Right lobe of liver (tissue), 6 donors: ENCODE measurements around the gene LIPE. TPM values are rescaled to one million over a fixed set of nuclear protein-coding genes. Genes with fewer than 3 reads are reported as not detected.

ENCODE experiments used
- ATAC-seq, 4 donors: fragments of 200-7000 bp; cut with Tn5 transposase; one replicate each; pipeline ENCODE4 v1.9.1; 2020; ENCODE audit warnings: mild to moderate bottlenecking in 4 of 4, moderate library complexity in 4 of 4
- DNase-seq, 3 donors: peaks; one replicate each; pipeline ENCODE4 v3.0.0-alpha.2; 2020
- H3K27ac ChIP-seq, 3 donors: fragments of 200-600 bp; one replicate each; pipeline ENCODE4 v1.8.0; 2022
- H3K27me3 ChIP-seq, 2 donors: fragments of 200-600 bp; one replicate each; pipeline ENCODE4 v1.8.0; 2022
- H3K36me3 ChIP-seq, 4 donors: fragments of 200-600 bp; sonication (generic) in 1 of 4; one replicate each; pipeline versions ENCODE4 v1.5.1 to v1.8.0; 2017 to 2022; ENCODE audit warnings: control low read depth in 1 of 4
- H3K4me1 ChIP-seq, 4 donors: fragments of 200-600 bp; sonication (generic) in 1 of 4; one replicate each; pipeline versions ENCODE4 v1.5.1 to v1.8.0; 2017 to 2022; ENCODE audit warnings: control low read depth in 1 of 4
- H3K4me3 ChIP-seq, 3 donors: fragments of 200-600 bp; one replicate each; pipeline ENCODE4 v1.8.0; 2022
- H3K9me3 ChIP-seq, 4 donors: fragments of 200-600 bp; sonication (generic) in 1 of 4; one replicate each; pipeline versions ENCODE4 v1.5.1 to v1.8.0; 2017 to 2022; ENCODE audit warnings: control low read depth in 1 of 4
- POLR2A ChIP-seq: fragments of 450-650 bp; IDR thresholded peaks from one replicate; pipeline ENCODE4 v1.6.1; 2017; ENCODE audit warnings: antibody characterized with exemption, mild to moderate bottlenecking
- WGBS: methylation state at CpG from one replicate; pipeline ENCODE4 v1.1.6; 2018; ENCODE audit warnings: low coverage, low lambda C conversion rate; ENCODE audit not compliant: insufficient coverage; ENCODE audit errors: missing lambda C conversion rate; 5-methylcytosine and 5-hydroxymethylcytosine counted together
- intact Hi-C, 2 donors: fragments of 100-400 bp; cut with DNase I; formaldehyde crosslinking; loops; one replicate each; pipeline versions ENCODE4 v1.11.2 to v1.14.1; 2022
- total RNA-seq, 6 experiments: library from RNA; depleted of rRNA in 2 of 6; stranded (reverse); fragments of >200 nt in 2 of 6; fragmentation: NEBNext Ultra II Directional in 3 of 6; extraction: Animal tissue kit (Norgen Biotek cat#: 25700) in 3 of 6; gene quantifications; one replicate each; pipeline versions ENCODE4 v1.1.0 to v1.2.4, GENCODE V29; 2016 to 2023
- TF ChIP-seq, protein P1 (sequence below), 4 donors: fragments of 200-600 bp in 3 of 4; fragments of 450-650 bp in 1 of 4; IDR thresholded peaks; one replicate each; pipeline versions ENCODE4 v1.5.1 to v1.8.0; 2016 to 2022; ENCODE audit warnings: antibody characterized with exemption in 4 of 4, mild to moderate bottlenecking in 2 of 4
- donor health status: DM: no; HTN: yes; CAD: no.
- donor health status: DM: no; HTN: no; CAD: no.
- donor health status: DM: no; HTN: no; CAD: no.
- donor health status: DM: no; HTN: yes; CAD: no.
- donor health status: DM: no; HTN: yes; CAD: no.

Gene LIPE
- total RNA-seq, 6 experiments from 2014 or later, result 0.87 to 2.5 (median 1.8) TPM

DNA sequence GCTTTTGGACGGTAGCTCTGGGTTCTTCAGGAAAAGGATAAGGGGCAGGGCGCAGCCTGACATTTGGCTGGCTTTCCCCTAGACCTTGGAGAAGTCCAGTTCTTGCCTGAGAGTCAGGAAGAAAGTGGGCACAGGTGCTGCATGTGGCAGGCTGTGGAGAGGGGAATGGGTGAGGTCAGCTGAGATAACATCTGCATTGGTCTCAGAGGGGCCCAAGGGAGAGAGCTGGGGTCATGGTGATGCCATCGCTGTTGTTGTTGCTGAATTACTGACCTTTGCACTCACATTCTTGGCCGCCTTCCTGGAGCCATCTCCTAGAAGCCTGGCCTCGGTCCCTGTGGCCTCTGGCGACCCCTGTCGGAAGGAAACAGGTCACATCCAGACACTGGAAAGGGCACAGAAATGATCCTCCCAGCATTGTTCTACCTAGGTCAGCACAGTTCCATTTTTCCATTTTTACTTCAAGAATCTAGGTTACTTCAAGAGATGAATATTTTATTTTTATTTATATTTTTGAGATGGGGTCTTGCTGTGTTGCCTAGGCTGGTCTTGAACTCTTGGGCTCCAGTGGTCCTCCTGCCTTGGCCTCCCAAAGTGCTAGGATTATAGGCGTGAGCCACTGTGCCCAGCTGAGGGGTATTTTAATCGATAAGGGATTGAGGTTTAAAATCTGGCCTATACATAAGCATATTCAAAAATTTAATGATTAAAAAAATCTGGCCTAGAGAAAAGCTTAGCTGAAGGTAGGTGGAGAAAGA is 6.5 kb upstream of the LIPE start:
- H3K27me3 ChIP-seq, result no peaks in the 10 kb centered on the region
- ATAC-seq (peak; percentile 94 to 97 (median 96)), DNase-seq (peak; percentile 91 to 96 (median 92))
- peaks cover 0 to 9% (median 0%) of the 10 kb centered on the region in 4 donors for H3K4me1 ChIP-seq
- no peaks in the 10 kb centered on the region for H3K9me3 ChIP-seq
- WGBS, result 29% methylated on average over 7 of the region's 9 CpGs
- H3K27ac ChIP-seq, result peak overlapping the region in 2 of 3 donors; percentile 37 to 39
- no peak overlapping the region for H3K4me3 ChIP-seq
- no peaks in the 10 kb centered on the region for H3K36me3 ChIP-seq
- intact Hi-C loops, result no loop called here
- TF ChIP-seq POLR2A, result no peak
- TF ChIP-seq, protein P1, sequence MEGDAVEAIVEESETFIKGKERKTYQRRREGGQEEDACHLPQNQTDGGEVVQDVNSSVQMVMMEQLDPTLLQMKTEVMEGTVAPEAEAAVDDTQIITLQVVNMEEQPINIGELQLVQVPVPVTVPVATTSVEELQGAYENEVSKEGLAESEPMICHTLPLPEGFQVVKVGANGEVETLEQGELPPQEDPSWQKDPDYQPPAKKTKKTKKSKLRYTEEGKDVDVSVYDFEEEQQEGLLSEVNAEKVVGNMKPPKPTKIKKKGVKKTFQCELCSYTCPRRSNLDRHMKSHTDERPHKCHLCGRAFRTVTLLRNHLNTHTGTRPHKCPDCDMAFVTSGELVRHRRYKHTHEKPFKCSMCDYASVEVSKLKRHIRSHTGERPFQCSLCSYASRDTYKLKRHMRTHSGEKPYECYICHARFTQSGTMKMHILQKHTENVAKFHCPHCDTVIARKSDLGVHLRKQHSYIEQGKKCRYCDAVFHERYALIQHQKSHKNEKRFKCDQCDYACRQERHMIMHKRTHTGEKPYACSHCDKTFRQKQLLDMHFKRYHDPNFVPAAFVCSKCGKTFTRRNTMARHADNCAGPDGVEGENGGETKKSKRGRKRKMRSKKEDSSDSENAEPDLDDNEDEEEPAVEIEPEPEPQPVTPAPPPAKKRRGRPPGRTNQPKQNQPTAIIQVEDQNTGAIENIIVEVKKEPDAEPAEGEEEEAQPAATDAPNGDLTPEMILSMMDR (IDR thresholded peaks at IDR 0.05), result peak; percentile 65 to 88 (median 81)

DNA sequence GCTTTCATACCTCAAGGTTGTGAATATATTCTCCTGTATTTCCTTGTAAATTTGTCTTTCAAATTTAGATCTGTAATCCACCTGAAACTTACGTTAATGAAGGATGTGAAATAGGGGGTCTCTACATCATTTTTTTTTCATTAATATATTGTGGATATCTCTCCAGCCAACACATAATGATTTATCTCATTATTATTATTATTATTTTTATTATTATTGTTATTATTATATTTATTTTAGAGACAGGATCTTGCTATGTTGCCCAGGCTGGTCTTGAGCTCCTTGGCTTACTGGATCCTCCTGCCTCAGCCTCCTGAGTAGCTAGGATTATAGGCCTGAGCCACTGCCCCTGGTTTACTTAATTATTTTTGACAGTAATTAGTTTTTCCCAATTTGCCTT is 4.3 kb upstream of the LIPE start:
- Histone ChIP-seq H3K4me1 (peaks cover 0 to 6% (median 0%) of the 10 kb centered on the region in 4 donors), H3K36me3 (no peaks in the 10 kb centered on the region), H3K27ac (no peak overlapping the region), H3K27me3 (no peaks in the 10 kb centered on the region), H3K4me3 (no peak overlapping the region), H3K9me3 (no peaks in the 10 kb centered on the region)
- no peak for ATAC-seq
- TF ChIP-seq, protein P1 (IDR thresholded peaks at IDR 0.05), result no peak
- no peak for TF ChIP-seq POLR2A
- no peak for DNase-seq
- intact Hi-C loops, result no loop called here
- WGBS, result 83% methylated on average over 1 of the region's 1 CpG

DNA sequence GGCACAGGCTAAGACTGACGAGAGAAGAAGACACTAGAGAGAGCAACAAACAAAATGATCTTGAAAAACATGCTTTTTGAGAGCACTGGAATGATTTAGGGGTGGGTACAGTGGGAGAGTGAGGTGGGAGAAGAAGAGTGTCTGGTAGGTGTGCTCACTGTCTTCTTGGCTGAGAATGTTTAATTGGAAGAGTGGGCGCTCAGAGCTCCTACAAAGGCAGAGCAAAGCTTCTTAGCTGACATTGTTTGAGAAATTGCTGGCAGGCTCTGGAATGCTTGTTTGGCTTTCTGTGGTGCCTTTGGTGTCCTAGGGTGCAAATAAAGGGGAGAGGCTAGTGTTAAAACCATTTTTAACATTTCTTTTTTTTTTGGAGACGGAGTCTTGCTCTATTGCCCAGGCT is 1.5 kb upstream of the LIPE start:
- TF ChIP-seq, protein P1 (IDR thresholded peaks at IDR 0.05), result no peak
- no peak for TF ChIP-seq POLR2A
- no peak for DNase-seq
- Histone ChIP-seq H3K27ac (no peak overlapping the region), H3K4me1 (peaks cover 0 to 13% (median 0%) of the 10 kb centered on the region in 4 donors), H3K9me3 (no peaks in the 10 kb centered on the region), H3K36me3 (no peaks in the 10 kb centered on the region), H3K4me3 (no peak overlapping the region), H3K27me3 (no peaks in the 10 kb centered on the region)
- no peak for ATAC-seq
- WGBS, result 78% methylated on average over 3 of the region's 3 CpGs
- intact Hi-C loops, result no loop called here

DNA sequence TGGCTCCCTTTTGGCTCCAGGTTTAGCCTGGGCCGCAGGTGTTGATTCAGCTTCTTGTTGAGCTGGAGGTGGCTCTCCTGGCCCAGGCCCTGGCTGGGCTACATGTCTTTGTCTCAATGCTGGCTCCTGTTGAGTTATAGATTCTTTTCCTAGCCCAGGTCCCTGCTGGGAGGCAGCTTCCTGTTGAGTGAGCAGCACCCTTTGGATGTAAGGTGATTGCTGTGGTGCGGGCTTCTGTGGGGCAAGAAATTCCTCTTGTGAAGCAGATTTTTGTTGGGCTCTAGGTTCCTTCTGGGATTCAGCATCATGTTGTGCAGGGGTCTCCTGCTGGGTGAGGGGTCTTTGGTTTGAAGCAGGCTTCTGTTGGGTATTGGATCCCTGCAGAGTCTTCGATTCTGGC is 545 bp downstream of the LIPE start:
- ATAC-seq, result no peak
- H3K9me3 ChIP-seq, result no peaks in the 10 kb centered on the region
- no peak overlapping the region for H3K27ac ChIP-seq
- TF ChIP-seq, protein P1 (IDR thresholded peaks at IDR 0.05), result no peak
- TF ChIP-seq POLR2A, result no peak
- DNase-seq, result no peak
- no peak overlapping the region for H3K4me3 ChIP-seq
- H3K4me1 ChIP-seq, result peaks cover 0 to 9% (median 2%) of the 10 kb centered on the region in 4 donors
- intact Hi-C loops, result no loop called here
- no CpG with 5 or more reads among the region's 3 CpGs for WGBS
- no peaks in the 10 kb centered on the region for H3K36me3 ChIP-seq
- no peaks in the 10 kb centered on the region for H3K27me3 ChIP-seq
